ENCODE results near the gene SLX4IP.

The SLX4IP gene

DNA sequence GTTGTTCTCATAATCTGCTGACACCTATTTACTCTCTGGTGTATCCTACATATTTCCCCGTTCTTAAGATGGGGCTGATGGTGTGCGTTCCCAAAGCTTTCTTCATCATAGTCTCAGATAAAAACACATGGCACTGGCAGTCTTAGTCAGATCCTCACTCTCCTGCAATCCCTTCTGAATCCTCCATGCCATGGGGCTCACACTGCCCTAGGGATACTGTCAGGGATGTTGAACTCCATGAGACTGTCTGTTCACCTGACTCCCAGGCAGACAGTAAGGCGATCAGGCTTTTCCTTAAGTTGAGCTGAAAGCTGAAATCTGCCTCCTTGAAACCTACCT lies 76.0 kb downstream of the SLX4IP start:
- DNase-seq (ENCODE audit: low read depth), result no peak
- no peak overlapping the region for H3K4me3 ChIP-seq (ENCODE audit: low read depth, low read length)

- no peak overlapping the region for H3K4me3 ChIP-seq (ENCODE audit: low read depth, low read length)
Measured at GRCh38 chr20:10511509-10512251, 76.6 kb downstream of the SLX4IP start.

GRCh38 chr20:10513061-10513460 lies 78.0 kb downstream of the SLX4IP start:
- H3K4me3 ChIP-seq (ENCODE audit: low read depth, low read length), result no peak overlapping the region
- DNase-seq (ENCODE audit: low read depth), result no peak

More at GRCh38 chr20:10511509-10512251, 76.6 kb downstream of the SLX4IP start:
- peak; percentile 99 for DNase-seq (ENCODE audit: low read depth)

DNA sequence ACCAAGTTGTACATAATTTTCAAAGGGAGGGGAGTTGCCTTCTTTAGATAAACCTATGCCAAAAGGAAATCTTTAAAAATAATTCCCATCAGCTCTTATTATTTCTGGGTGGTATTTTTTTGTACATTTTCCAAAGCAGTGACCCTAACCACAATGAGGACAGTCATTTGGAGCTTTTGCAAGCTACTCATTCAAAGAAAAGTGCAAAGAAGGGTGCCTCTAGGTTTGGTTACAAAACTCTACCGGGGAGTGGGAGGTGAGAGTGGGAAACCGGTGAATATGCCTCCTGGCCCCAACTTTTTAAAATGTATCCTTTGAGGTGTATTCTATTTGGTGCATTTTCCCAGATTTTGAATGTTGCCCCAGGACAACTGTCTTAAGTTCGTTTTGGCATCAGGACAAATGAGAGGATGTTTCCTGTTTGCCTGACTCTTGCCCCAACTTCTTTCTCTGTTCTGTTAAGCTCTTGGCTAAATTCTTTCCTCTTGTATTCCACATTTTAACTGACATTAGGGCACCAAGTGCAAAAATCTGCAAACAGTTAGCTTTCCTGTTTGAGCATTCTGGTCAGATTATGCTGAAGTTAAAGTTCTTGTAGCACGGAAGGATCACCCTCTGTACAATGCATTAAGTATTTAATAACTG lies 78.9 kb downstream of the SLX4IP start:
- DNase-seq (ENCODE audit: low read depth), result no peak
- H3K4me3 ChIP-seq (ENCODE audit: low read depth, low read length), result no peak overlapping the region

DNA sequence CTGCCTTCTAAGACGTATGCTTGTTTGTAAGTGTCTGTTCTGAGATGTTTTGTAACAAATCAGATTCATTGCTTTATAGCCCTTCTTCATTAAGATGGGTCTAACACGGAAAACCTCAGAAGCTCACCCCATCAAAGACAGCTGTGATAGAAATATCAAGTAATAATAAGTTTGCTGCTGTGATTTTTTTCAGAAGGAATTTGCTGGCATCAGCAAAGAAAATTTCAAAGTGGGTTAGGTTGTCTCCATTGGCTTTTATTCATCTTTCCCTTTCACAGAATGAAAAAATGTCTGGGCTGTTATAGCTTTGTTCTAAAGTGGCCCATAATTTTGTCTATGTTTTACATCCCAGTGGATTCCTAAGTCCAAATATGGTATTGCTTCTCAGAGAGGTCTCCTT lies 81.4 kb downstream of the SLX4IP start:
- no peak for DNase-seq (ENCODE audit: low read depth)
- H3K4me3 ChIP-seq (ENCODE audit: low read depth, low read length), result no peak overlapping the region

DNA sequence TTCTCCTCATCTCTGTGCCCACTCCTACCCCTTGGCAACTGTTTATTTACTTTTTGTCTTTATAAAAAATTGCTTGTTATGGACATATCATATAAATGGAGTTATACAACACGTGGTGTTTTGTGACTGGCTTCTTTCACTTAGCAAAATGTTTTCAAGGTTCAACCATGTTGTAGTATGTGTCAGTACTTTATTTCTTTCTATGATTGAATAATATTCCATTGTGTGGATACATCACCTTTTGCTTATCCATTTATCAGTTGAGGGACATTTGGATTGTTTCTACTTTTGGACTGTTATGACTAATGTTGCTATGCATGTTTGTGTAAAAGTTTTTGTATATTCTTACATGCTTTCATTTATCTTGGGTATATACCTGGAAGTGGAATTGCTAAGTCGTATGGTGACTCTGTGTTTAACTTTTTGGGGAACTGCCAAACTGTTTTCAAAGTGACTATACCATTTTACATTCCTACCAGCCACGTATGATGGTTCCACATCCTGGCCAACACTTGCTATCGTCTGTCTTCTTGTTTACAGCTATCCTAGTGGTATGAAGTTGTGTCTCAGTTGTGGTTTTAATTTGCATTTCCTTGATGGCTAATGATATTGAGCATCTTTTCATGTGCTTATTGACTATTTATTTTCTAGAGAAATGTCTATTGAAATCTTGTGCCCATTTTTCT lies 84.4 kb downstream of the SLX4IP start:
- no peak for DNase-seq (ENCODE audit: low read depth)
- no peak overlapping the region for H3K4me3 ChIP-seq (ENCODE audit: low read depth, low read length)

DNA sequence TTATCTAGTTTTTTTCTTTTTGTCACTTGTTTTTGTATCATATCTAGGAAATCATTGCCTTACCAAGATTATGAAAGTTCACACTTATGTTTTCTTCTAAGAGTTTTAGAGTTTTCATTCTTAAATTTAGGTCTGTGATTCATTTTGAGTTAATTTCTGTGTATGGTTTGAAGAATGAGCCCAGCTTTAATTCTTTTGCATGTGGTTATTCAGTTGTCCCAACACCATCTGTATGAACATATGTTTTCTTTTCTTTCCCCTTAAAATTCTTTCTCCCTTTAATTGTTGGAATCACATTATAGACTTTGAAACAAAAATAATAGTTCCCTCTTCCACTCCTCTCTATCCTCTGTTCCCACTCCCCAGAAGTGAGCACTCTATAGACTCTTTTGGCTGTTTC lies 85.4 kb downstream of the SLX4IP start:
- DNase-seq (ENCODE audit: low read depth), result no peak
- no peak overlapping the region for H3K4me3 ChIP-seq (ENCODE audit: low read depth, low read length)

DNA sequence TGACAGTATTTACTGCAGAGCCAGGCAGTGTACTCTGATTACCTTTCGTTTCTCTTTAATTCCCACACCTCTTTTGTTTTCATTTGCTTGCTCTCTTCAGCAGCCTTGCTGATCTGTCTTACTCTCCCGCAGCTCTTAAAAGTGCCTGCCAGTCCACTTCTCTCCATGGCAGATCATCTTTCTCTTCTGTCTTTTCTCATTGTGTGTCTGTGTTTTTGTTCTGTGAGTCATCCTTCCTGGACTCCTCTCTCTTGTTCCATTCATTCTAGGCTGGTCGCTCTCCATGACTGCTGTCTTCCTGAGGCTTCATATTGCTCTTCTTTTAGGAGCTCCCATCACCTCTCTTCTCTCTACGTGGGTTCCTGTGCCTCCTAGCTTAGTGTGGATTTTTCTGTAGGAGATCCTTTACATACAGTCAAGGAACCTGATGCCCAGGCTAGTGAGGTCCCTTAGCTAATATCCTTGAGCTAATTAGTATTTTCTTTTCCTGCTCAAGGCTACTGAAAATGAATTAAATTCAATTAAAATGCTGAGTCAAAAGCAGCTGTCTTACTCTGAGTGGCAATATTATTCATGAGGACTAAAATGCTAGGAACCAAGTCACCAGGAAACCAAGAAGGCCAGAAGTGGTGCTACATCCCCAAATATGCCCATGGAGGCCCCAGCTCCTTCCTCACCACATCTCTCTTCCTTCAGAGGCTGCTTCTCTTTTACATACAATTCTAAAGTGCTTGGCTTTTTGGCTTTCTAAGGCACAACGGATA lies 86.1 kb downstream of the SLX4IP start:
- peak; percentile 84 for DNase-seq (ENCODE audit: low read depth)

GRCh38 chr20:10521836-10522235 lies 86.7 kb downstream of the SLX4IP start:
- no peak for DNase-seq (ENCODE audit: low read depth)
- H3K4me3 ChIP-seq (ENCODE audit: low read depth, low read length), result no peak overlapping the region

More for the DNA sequence above, 86.1 kb downstream of the SLX4IP start:
- H3K4me3 ChIP-seq (ENCODE audit: low read depth, low read length), result no peak overlapping the region

GRCh38 chr20:10522328-10522727 lies 87.2 kb downstream of the SLX4IP start:
- no peak for DNase-seq (ENCODE audit: low read depth)
- no peak overlapping the region for H3K4me3 ChIP-seq (ENCODE audit: low read depth, low read length)

DNA sequence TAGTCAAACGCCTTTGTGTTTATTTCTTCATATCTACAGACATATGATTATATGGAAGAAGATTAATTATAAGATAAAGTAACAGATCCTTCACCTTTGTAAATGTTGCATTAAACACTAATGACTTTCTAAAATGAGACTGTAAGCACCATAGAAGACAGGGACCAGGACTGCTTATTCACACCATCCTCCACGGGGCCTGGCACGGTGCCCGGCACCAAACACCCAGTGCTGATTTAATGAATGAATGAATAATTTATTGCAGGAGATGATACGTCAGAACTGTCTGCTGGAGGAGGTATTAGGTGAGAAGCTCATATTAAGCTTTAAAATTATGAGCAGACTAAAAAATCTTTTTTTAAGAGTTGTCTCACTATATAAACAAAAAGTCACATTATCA lies 88.3 kb downstream of the SLX4IP start:
- no peak for DNase-seq (ENCODE audit: low read depth)

DNA sequence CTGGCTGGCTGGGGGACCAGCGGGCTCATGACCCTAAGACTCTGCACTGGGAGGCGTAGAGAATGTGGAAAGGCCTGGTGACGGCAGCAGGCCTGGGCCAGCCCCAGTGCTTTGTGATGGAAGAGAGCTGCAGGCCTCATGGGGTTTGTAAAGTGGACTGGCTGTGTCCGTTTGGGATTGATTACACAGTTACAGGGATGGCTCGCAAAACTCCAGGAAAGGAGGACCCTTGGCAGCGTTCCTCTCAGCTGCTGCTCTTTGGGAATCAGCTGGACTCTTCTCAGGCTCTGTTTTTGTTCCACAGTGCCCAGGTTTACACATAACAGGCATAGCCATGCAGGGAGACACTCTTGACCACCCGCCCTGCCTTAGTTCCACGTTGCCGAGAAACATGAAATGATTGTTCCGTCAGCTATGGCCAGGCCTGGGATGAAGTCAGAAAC lies 89.0 kb downstream of the SLX4IP start:
- DNase-seq (ENCODE audit: low read depth), result peak; percentile 68
- H3K4me3 ChIP-seq (ENCODE audit: low read depth, low read length), result no peak overlapping the region

More for the DNA sequence above, 88.3 kb downstream of the SLX4IP start:
- H3K4me3 ChIP-seq (ENCODE audit: low read depth, low read length), result no peak overlapping the region

GRCh38 chr20:10524643-10525042 lies 89.5 kb downstream of the SLX4IP start:
- no peak overlapping the region for H3K4me3 ChIP-seq (ENCODE audit: low read depth, low read length)
- no peak for DNase-seq (ENCODE audit: low read depth)

- H3K4me3 ChIP-seq (ENCODE audit: low read depth, low read length), result no peak overlapping the region
- DNase-seq (ENCODE audit: low read depth), result no peak
Measured at GRCh38 chr20:10527781-10528180, 92.7 kb downstream of the SLX4IP start.

GRCh38 chr20:10530883-10531282 lies 95.8 kb downstream of the SLX4IP start:
- H3K4me3 ChIP-seq (ENCODE audit: low read depth, low read length), result no peak overlapping the region
- no peak for DNase-seq (ENCODE audit: low read depth)

GRCh38 chr20:10531848-10532247 lies 96.7 kb downstream of the SLX4IP start:
- peak; percentile 72 for DNase-seq (ENCODE audit: low read depth)
- no peak overlapping the region for H3K4me3 ChIP-seq (ENCODE audit: low read depth, low read length)

DNA sequence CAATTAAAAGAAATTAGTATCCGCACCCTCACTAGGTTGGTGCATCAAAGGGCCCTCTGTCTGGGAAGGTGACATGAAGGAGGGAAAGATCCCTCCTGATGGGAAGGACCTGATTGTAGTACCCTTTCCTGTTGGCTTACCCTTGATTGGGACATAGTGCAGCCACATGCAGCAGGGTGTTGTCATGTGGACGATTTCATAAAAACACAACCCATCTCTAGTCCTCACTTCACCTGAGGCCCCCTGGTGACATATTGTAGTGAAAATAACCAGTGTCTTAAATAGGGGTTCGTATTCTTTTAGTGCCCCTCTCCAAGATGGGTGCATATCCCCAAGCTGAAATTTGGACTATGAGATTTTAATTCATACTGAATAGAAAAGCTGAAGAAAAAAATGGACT lies 97.3 kb downstream of the SLX4IP start:
- H3K4me3 ChIP-seq (ENCODE audit: low read depth, low read length), result no peak overlapping the region
- DNase-seq (ENCODE audit: low read depth), result no peak

GRCh38 chr20:10536531-10536930 lies 101.4 kb downstream of the SLX4IP start:
- no peak overlapping the region for H3K4me3 ChIP-seq (ENCODE audit: low read depth, low read length)
- DNase-seq (ENCODE audit: low read depth), result no peak

DNA sequence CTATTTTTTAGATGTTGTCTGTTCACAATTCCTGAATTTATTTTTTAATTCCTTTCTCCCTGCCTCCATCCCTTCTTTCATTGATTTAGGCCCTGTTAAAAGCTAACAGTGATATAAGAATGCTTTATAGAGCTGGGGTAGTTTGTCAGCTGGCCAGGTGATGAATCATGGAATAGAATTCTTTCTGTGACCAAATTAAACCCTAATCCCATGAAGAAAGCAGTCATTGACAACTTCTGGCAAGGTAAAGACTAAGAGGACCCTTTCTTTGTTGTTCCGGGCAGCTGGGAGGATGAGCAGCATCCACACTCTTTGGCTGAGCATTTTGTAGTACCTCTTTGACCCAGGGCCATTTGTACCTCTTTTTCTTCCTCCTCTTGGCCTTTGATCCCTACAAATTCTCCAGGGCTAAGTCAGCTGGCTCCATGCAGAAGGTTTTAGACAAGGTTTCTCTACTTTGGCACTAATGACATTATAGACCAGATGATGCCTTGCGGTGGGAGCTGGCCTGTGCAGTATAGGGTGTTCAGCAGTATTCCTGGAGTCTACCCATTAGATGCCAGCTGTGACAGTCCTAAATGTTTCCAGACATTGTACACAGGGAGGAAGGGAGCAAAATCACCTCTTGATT lies 102.9 kb downstream of the SLX4IP start:
- no peak overlapping the region for H3K4me3 ChIP-seq (ENCODE audit: low read depth, low read length)
- no peak for DNase-seq (ENCODE audit: low read depth)

All from skeletal muscle cell (primary cell).